ENCODE measurements around the gene TERB1. TPM values are rescaled to one million over a fixed set of nuclear protein-coding genes. Genes with fewer than 3 reads are reported as not detected.

Gene TERB1
- total RNA-seq, 1 donor from 2014 or later, result not detected

- H3K9me3 Mint-ChIP-seq (ENCODE audit: low read depth), result no peaks in the 10 kb centered on the region
- DNase-seq (ENCODE audit: low spot score, unreplicated experiment), result peak; percentile 28
- peak overlapping the region; percentile 89 for H3K27ac Mint-ChIP-seq
- H3K4me1 Mint-ChIP-seq (ENCODE audit: low read depth), result peaks cover 17% of the 10 kb centered on the region
- H3K4me3 Mint-ChIP-seq (ENCODE audit: low read depth), result peak overlapping the region; percentile 97
- peaks cover 6% of the 10 kb centered on the region for H3K27me3 Mint-ChIP-seq
- no peak for TF ChIP-seq CTCF (IDR thresholded peaks at IDR 0.05; ENCODE audit: unreplicated experiment)
- H3K36me3 Mint-ChIP-seq (ENCODE audit: insufficient read depth), result peaks cover 6% of the 10 kb centered on the region
Measured at GRCh38 chr16:66751053-66751302, 50.4 kb downstream of the TERB1 start.

- Mint-ChIP-seq H3K9me3 (ENCODE audit: low read depth) (no peaks in the 10 kb centered on the region), H3K36me3 (ENCODE audit: insufficient read depth) (peaks cover 6% of the 10 kb centered on the region), H3K27me3 (peaks cover 6% of the 10 kb centered on the region), H3K27ac (peak overlapping the region; percentile 89), H3K4me3 (ENCODE audit: low read depth) (peak overlapping the region; percentile 97), H3K4me1 (ENCODE audit: low read depth) (peaks cover 17% of the 10 kb centered on the region)
- no peak for TF ChIP-seq CTCF (IDR thresholded peaks at IDR 0.05; ENCODE audit: unreplicated experiment)
- DNase-seq (ENCODE audit: low spot score, unreplicated experiment), result no peak
Measured at GRCh38 chr16:66750279-66751052, 50.9 kb downstream of the TERB1 start.

- H3K36me3 Mint-ChIP-seq (ENCODE audit: insufficient read depth), result peaks cover 14% of the 10 kb centered on the region
- H3K27me3 Mint-ChIP-seq, result no peaks in the 10 kb centered on the region
- no peak for TF ChIP-seq CTCF (IDR thresholded peaks at IDR 0.05; ENCODE audit: unreplicated experiment)
- no peaks in the 10 kb centered on the region for H3K9me3 Mint-ChIP-seq (ENCODE audit: low read depth)
- no peak overlapping the region for H3K4me3 Mint-ChIP-seq (ENCODE audit: low read depth)
- H3K4me1 Mint-ChIP-seq (ENCODE audit: low read depth), result peaks cover 26% of the 10 kb centered on the region
- no peak overlapping the region for H3K27ac Mint-ChIP-seq
- no peak for DNase-seq (ENCODE audit: low spot score, unreplicated experiment)
Measured at GRCh38 chr16:66746682-66747081, 54.7 kb downstream of the TERB1 start.

GRCh38 chr16:66746048-66746447 is 55.3 kb downstream of the TERB1 start:
- no peak overlapping the region for H3K4me3 Mint-ChIP-seq (ENCODE audit: low read depth)

More at GRCh38 chr16:66746048-66746447, 55.3 kb downstream of the TERB1 start:
- no peak for DNase-seq (ENCODE audit: low spot score, unreplicated experiment)
- Mint-ChIP-seq H3K9me3 (ENCODE audit: low read depth) (no peaks in the 10 kb centered on the region), H3K36me3 (ENCODE audit: insufficient read depth) (peaks cover 17% of the 10 kb centered on the region), H3K27me3 (no peaks in the 10 kb centered on the region), H3K4me1 (ENCODE audit: low read depth) (peaks cover 28% of the 10 kb centered on the region), H3K27ac (no peak overlapping the region)
- TF ChIP-seq CTCF (IDR thresholded peaks at IDR 0.05; ENCODE audit: unreplicated experiment), result no peak
